Suprapubic skin (tissue), 4 donors: Measurements from ENCODE around the gene PHACTR2. TPM values are rescaled to one million over a fixed set of nuclear protein-coding genes. Genes with fewer than 3 reads are reported as not detected.
"Not testable (repeated sequence)": the region's sequence is repeated elsewhere in the genome, so short reads cannot be mapped to it uniquely, and the experiment has no call there.

Experiments
- DNase-seq, 2 donors: peaks; one replicate each; pipeline ENCODE4 v3.0.0-alpha.2; 2019; ENCODE audit warnings: low spot score in 2 of 2
- H3K27ac ChIP-seq: fragments of 200-600 bp; sonication (generic); one replicate; pipeline ENCODE4 v1.5.1; 2019
- H3K27me3 ChIP-seq: fragments of 200-600 bp; sonication (generic); one replicate; pipeline ENCODE4 v1.5.1; 2019
- H3K36me3 ChIP-seq: fragments of 200-600 bp; sonication (generic); one replicate; pipeline ENCODE4 v1.5.1; 2019
- H3K4me1 ChIP-seq: fragments of 200-600 bp; sonication (generic); one replicate; pipeline ENCODE4 v1.5.1; 2019
- H3K4me3 ChIP-seq: fragments of 200-600 bp; sonication (generic); one replicate; pipeline ENCODE4 v1.5.1; 2019; ENCODE audit warnings: mild to moderate bottlenecking
- H3K9me3 ChIP-seq: fragments of 200-600 bp; sonication (generic); one replicate; pipeline ENCODE4 v1.5.1; 2019
- EP300 ChIP-seq: sonication (generic); formaldehyde crosslinking; IDR thresholded peaks from one replicate; pipeline ENCODE4 v1.6.1; 2017; ENCODE audit warnings: antibody characterized with exemption
- POLR2A ChIP-seq, 2 donors: fragments of 450-650 bp; IDR thresholded peaks; one replicate each; pipeline ENCODE4 v1.6.1; 2017; ENCODE audit warnings: antibody characterized with exemption in 2 of 2, mild to moderate bottlenecking in 2 of 2, moderate library complexity in 2 of 2
- POLR2AphosphoS5 ChIP-seq, 3 donors: sonication (generic); formaldehyde crosslinking; IDR thresholded peaks; one replicate each; pipeline ENCODE4 v1.6.1; 2017; ENCODE audit warnings: antibody characterized with exemption in 3 of 3
- WGBS: methylation state at CpG from one replicate; pipeline ENCODE4 v1.1.5; 2018; 5-methylcytosine and 5-hydroxymethylcytosine counted together
- total RNA-seq, 4 donors: library from RNA; depleted of rRNA; stranded (reverse); fragments of >200 nt; gene quantifications; one replicate each; pipeline ENCODE4 v1.1.0, GENCODE V29; 2016
- TF ChIP-seq, protein P1 (sequence below), 2 donors: fragments of 200-600 bp in 1 of 2; fragments of 450-650 bp in 1 of 2; sonication (generic) in 1 of 2; IDR thresholded peaks; one replicate each; pipeline ENCODE4 v1.5.1; 2016 to 2019; ENCODE audit warnings: antibody characterized with exemption in 2 of 2, mild to moderate bottlenecking in 1 of 2, moderate library complexity in 1 of 2

The PHACTR2 gene
- total RNA-seq, 4 donors from 2014 or later = 11.9 to 31.5 (median 20.9) TPM

DNA sequence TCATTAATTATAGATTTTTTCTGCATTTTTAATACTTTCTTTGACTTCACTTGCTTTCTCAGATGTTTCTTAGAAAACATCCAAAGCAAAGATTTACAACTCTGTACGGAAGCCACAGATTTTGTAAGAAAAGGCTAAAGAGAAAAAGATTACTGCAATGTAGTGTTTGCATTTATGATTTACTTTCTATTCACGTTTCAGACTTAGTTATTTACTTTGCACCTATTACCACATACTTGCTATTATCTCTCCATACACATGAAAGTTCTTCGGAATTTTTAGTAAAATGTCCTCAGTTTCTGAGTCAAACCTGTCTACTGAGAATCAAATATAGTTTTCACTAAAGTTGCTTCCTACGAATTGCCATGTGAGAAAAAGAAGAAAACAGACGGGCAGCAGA is 22.2 kb upstream of the PHACTR2 start:
- TF ChIP-seq POLR2AphosphoS5 (IDR thresholded peaks at IDR 0.05) (no peak), POLR2A (IDR thresholded peaks at IDR 0.05) (no peak), EP300 (no peak)
- TF ChIP-seq, protein P1, sequence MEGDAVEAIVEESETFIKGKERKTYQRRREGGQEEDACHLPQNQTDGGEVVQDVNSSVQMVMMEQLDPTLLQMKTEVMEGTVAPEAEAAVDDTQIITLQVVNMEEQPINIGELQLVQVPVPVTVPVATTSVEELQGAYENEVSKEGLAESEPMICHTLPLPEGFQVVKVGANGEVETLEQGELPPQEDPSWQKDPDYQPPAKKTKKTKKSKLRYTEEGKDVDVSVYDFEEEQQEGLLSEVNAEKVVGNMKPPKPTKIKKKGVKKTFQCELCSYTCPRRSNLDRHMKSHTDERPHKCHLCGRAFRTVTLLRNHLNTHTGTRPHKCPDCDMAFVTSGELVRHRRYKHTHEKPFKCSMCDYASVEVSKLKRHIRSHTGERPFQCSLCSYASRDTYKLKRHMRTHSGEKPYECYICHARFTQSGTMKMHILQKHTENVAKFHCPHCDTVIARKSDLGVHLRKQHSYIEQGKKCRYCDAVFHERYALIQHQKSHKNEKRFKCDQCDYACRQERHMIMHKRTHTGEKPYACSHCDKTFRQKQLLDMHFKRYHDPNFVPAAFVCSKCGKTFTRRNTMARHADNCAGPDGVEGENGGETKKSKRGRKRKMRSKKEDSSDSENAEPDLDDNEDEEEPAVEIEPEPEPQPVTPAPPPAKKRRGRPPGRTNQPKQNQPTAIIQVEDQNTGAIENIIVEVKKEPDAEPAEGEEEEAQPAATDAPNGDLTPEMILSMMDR (IDR thresholded peaks at IDR 0.05) = no peak
- 79% methylated on average over 5 of the region's 5 CpGs for WGBS
- Histone ChIP-seq H3K27me3 (no peaks in the 10 kb centered on the region), H3K9me3 (no peaks in the 10 kb centered on the region), H3K4me3 (no peak overlapping the region), H3K4me1 (peaks cover 8% of the 10 kb centered on the region), H3K36me3 (no peaks in the 10 kb centered on the region), H3K27ac (no peak overlapping the region)
- no peak for DNase-seq

GRCh38 chr6:143656026-143656425 is 21.7 kb upstream of the PHACTR2 start:
- peaks cover 8% of the 10 kb centered on the region for H3K4me1 ChIP-seq
- H3K9me3 ChIP-seq = no peaks in the 10 kb centered on the region
- 84% methylated on average over 4 of the region's 4 CpGs for WGBS
- H3K36me3 ChIP-seq = no peaks in the 10 kb centered on the region
- H3K4me3 ChIP-seq = no peak overlapping the region
- no peaks in the 10 kb centered on the region for H3K27me3 ChIP-seq
- no peak for DNase-seq
- TF ChIP-seq POLR2AphosphoS5 (IDR thresholded peaks at IDR 0.05) (no peak), EP300 (no peak)
- no peak overlapping the region for H3K27ac ChIP-seq

DNA sequence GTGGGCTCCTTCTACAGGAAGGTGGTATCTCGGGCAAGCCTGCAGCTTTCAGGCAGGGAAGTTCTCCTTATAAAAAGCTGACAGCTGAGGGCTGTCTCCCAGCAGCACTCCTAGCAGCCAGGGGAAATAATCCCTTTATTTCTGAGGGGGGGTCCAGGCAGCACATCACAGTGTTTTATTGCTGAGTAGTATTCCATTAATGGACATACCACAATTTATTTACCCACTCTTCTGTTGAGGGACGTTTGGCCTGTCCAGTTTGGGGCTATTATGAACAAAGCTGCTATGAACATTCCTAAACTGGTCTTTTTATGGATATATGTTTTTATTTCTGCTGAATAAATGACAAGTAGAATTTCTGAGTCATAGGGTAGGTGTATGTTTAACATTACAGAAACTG is 20.0 kb upstream of the PHACTR2 start:
- Histone ChIP-seq H3K4me3 (no peak overlapping the region), H3K4me1 (peaks cover 5% of the 10 kb centered on the region), H3K36me3 (no peaks in the 10 kb centered on the region), H3K27ac (no peak overlapping the region), H3K27me3 (no peaks in the 10 kb centered on the region), H3K9me3 (no peaks in the 10 kb centered on the region)
- WGBS = 80% methylated on average over 2 of the region's 2 CpGs
- DNase-seq = no peak
- TF ChIP-seq POLR2A (IDR thresholded peaks at IDR 0.05) (no peak), POLR2AphosphoS5 (IDR thresholded peaks at IDR 0.05) (no peak), EP300 (no peak)
- TF ChIP-seq, protein P1 (IDR thresholded peaks at IDR 0.05) = no peak

DNA sequence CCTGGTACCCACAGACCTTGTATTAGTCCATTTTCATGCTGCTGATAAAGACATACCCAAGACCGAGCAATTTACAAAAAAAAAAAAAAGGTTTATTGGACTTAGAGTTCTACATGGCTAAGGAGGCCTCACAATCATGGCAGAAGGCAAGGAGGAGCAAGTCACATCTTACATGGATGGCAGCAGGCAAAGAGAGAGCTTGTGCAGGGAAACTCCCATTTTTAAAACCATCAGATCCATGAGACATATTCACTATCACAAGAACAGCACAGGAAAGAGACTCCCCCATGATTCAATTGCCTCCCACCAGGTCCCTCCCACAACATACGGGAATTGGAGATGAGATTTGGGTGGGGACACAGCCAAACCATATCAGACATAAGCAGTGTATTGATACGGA is 17.6 kb upstream of the PHACTR2 start:
- WGBS = 94% methylated on average over 3 of the region's 3 CpGs
- H3K4me3 ChIP-seq, H3K9me3 ChIP-seq, H3K36me3 ChIP-seq, H3K27me3 ChIP-seq, DNase-seq, H3K27ac ChIP-seq, H3K4me1 ChIP-seq: not testable (repeated sequence)

DNA sequence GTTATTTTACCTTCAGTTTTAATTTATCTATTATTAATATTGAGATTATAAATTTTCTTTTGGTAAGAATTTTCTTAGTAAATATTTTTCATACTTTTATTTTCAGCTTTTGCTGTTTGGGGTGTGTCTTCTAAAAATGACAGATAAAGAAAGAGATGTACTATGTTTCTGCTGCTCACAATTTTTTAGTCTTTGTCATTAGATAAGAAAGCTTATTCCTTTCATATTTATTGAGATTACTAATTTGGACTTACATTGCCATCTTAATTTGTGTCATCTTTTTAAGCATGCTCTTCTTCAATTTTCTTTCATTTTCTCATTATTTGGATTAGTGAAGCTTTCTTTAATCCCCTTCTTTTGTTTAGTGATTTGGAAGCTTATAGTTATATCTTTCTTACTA is 13.6 kb upstream of the PHACTR2 start:
- no peak for DNase-seq
- Histone ChIP-seq H3K9me3 (no peaks in the 10 kb centered on the region), H3K27me3 (no peaks in the 10 kb centered on the region), H3K4me1 (no peaks in the 10 kb centered on the region), H3K4me3 (no peak overlapping the region), H3K27ac (no peak overlapping the region), H3K36me3 (no peaks in the 10 kb centered on the region)
- TF ChIP-seq, protein P1 (IDR thresholded peaks at IDR 0.05) = no peak
- TF ChIP-seq POLR2A (IDR thresholded peaks at IDR 0.05) = no peak
- no peak for TF ChIP-seq POLR2AphosphoS5 (IDR thresholded peaks at IDR 0.05)
- TF ChIP-seq EP300 = no peak

DNA sequence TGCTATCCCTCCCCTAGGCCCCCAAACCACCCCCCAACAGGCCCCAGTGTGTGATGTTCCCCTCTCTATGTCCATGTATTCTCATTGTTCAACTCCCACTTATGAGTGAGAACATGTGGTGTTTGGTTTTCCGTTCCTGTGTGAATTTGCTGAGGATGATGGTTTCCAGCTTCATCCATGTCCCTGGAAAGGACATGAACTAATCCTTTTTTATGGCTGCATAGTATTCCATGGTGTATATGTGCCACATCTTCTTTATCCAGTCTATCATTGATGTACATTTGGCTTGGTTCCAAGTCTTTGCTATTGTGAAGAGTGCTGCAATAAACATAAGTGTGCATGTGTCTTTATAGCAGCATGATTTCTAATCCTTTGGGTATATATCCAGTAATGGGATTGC is 11.8 kb upstream of the PHACTR2 start:
- not testable (repeated sequence) for H3K36me3 ChIP-seq, H3K27me3 ChIP-seq, H3K9me3 ChIP-seq, H3K4me1 ChIP-seq, H3K27ac ChIP-seq, DNase-seq, H3K4me3 ChIP-seq
- WGBS = 95% methylated on average over 1 of the region's 1 CpG

DNA sequence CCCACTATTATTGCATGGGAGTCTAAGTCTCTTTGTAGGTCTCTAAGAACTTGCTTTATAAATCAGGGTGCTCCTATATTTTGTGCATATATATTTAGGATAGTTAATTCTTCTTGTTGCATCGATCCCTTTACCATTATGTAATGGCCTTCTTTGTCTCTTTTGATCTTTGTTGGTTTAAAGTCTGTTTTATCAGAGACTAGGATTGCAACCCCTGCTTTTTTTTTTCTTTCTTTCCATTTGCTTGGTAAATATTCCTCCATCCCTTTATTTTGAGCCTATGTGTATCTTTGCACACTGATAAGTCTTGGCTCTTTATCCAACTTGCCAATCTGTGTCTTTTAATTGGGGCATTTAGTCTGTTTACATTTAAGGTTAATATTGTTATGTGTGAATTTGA is 8.3 kb upstream of the PHACTR2 start:
- not testable (repeated sequence) for H3K9me3 ChIP-seq, H3K36me3 ChIP-seq, DNase-seq, H3K27ac ChIP-seq, H3K27me3 ChIP-seq, H3K4me3 ChIP-seq
- peaks cover 14% of the 10 kb centered on the region for H3K4me1 ChIP-seq
- 96% methylated on average over 1 of the region's 1 CpG for WGBS
